Measurements from ENCODE around the gene TNFAIP8. TPM values are rescaled to one million over a fixed set of nuclear protein-coding genes. Genes with fewer than 3 reads are reported as not detected.

The TNFAIP8 gene
- total and polyA plus RNA-seq, 7 donors: 0.73 to 2.5 (median 1.6) TPM

DNA sequence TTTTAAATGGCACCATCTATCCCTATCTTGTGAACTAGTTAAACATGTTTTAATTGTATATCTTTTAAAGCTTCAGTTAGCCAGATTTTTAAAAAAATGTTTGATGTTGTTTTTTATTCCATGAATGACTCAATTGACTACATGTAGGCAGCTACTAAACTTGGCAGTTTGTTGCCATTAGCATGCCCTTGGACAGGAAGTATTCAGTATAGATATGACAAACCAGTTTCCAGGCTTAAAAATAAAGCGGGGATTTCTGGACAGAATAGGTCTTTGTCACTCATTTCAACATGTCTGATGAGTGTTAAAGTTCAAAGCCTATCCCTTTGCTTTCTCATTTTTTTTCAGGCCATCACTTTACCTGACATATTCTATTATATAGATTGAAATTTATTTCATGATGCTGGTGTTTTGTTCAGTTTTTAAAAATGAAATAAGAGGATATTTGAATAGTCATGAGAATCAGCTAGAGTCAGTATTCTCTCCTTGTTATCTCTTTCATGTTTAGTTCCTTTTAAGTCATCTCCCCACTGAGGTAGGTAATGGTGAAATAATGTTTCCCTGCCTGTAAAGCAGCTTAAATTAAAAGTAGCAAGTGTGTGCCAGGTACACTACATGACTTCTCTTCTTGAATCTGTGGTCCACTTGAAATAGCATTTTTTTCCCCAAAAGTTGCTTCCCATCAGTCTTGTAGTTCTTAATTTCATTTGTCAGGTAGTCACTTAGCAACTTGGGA, 11.9 kb downstream of the TNFAIP8 start:
- intact Hi-C loops (cut with DNase I): no loop called here
- no peaks in the 10 kb centered on the region for H3K27me3 ChIP-seq (ENCODE audit: insufficient read depth in 3 of 3, low read length in 2 of 3)
- no peaks in the 10 kb centered on the region for H3K4me1 ChIP-seq
- 72 to 82% (median 77%) methylated on average over 1 of the region's 1 CpG for WGBS, 3 donors
- no peak for ATAC-seq
- H3K36me3 ChIP-seq (ENCODE audit: insufficient read depth in 1 of 2, low read depth in 1 of 2): no peaks in the 10 kb centered on the region
- TF ChIP-seq, protein P1, sequence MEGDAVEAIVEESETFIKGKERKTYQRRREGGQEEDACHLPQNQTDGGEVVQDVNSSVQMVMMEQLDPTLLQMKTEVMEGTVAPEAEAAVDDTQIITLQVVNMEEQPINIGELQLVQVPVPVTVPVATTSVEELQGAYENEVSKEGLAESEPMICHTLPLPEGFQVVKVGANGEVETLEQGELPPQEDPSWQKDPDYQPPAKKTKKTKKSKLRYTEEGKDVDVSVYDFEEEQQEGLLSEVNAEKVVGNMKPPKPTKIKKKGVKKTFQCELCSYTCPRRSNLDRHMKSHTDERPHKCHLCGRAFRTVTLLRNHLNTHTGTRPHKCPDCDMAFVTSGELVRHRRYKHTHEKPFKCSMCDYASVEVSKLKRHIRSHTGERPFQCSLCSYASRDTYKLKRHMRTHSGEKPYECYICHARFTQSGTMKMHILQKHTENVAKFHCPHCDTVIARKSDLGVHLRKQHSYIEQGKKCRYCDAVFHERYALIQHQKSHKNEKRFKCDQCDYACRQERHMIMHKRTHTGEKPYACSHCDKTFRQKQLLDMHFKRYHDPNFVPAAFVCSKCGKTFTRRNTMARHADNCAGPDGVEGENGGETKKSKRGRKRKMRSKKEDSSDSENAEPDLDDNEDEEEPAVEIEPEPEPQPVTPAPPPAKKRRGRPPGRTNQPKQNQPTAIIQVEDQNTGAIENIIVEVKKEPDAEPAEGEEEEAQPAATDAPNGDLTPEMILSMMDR (IDR thresholded peaks at IDR 0.05): no peak
- no peak overlapping the region for H3K4me3 ChIP-seq
- H3K27ac ChIP-seq: no peak overlapping the region
- no peak for DNase-seq
- H3K9me3 ChIP-seq: no peaks in the 10 kb centered on the region

DNA sequence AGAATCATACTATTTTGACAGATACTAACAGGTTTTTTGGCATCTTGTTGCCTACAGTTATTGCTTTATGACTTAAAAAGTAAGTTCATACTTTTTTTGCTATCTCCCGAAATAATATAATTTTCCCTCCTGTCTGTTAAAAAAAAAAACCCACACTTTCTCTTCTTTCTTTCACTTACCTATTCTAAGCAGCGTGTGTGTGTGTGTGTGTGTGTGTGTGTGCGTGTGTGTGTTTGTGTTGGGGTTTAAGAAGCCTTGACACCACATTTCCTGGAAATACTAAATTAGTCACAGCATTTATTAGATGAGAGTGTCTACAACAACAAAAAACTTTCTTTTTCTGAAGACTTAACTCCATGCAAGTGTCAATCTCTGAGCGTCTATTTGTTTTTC, 12.4 kb downstream of the TNFAIP8 start:
- Histone ChIP-seq H3K9me3 (no peaks in the 10 kb centered on the region), H3K4me1 (no peaks in the 10 kb centered on the region), H3K27me3 (ENCODE audit: insufficient read depth in 3 of 3, low read length in 2 of 3) (no peaks in the 10 kb centered on the region), H3K36me3 (ENCODE audit: insufficient read depth in 1 of 2, low read depth in 1 of 2) (no peaks in the 10 kb centered on the region), H3K27ac (no peak overlapping the region), H3K4me3 (no peak overlapping the region)
- ATAC-seq (no peak), DNase-seq (no peak)
- 50 to 60% (median 53%) methylated on average over 4 of the region's 4 CpGs for WGBS, 3 donors
- TF ChIP-seq, protein P1 (IDR thresholded peaks at IDR 0.05): no peak
- intact Hi-C loops (cut with DNase I): no loop called here

DNA sequence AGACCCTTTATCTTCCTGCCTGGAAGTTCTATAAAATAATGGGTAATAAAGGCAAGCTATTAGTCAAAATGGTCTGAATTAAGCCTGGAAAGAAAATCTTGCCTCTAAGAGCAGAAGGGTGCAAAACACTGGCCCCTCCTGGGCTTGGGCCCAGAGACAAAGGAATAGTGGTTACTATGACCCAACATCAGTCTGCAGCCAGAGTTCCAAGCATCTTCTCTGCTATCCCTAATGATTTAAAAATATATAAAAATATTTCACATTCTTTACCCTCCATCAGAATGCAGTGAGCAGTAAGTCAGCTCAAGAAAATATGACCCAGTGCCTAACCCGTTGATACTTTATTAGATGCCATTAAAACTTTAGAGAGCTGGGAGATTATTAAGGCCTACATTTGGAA, 14.7 kb downstream of the TNFAIP8 start:
- H3K4me3 ChIP-seq: no peak overlapping the region
- H3K27me3 ChIP-seq (ENCODE audit: insufficient read depth in 3 of 3, low read length in 2 of 3): no peaks in the 10 kb centered on the region
- WGBS, 3 donors: 64 to 72% (median 66%) methylated on average over 1 of the region's 1 CpG
- ATAC-seq (no peak), DNase-seq (no peak)
- H3K4me1 ChIP-seq: no peaks in the 10 kb centered on the region
- H3K9me3 ChIP-seq: no peaks in the 10 kb centered on the region
- H3K36me3 ChIP-seq (ENCODE audit: insufficient read depth in 1 of 2, low read depth in 1 of 2): no peaks in the 10 kb centered on the region
- intact Hi-C loops (cut with DNase I): no loop called here
- H3K27ac ChIP-seq: no peak overlapping the region
- TF ChIP-seq, protein P1 (IDR thresholded peaks at IDR 0.05): no peak

- H3K9me3 ChIP-seq: no peaks in the 10 kb centered on the region
- TF ChIP-seq, protein P1 (IDR thresholded peaks at IDR 0.05): no peak
- H3K36me3 ChIP-seq (ENCODE audit: insufficient read depth in 1 of 2, low read depth in 1 of 2): no peaks in the 10 kb centered on the region
- H3K27ac ChIP-seq: no peak overlapping the region
- ATAC-seq (no peak), DNase-seq (no peak)
- H3K27me3 ChIP-seq (ENCODE audit: insufficient read depth in 3 of 3, low read length in 2 of 3): no peaks in the 10 kb centered on the region
- 69 to 74% (median 72%) methylated on average over 4 of the region's 4 CpGs for WGBS, 3 donors
- H3K4me1 ChIP-seq: no peaks in the 10 kb centered on the region
- H3K4me3 ChIP-seq: no peak overlapping the region
- intact Hi-C loops (cut with DNase I): no loop called here
Measured at GRCh38 chr5:119371146-119371545, 15.3 kb downstream of the TNFAIP8 start.

GRCh38 chr5:119373449-119373858, 17.6 kb downstream of the TNFAIP8 start:
- 83 to 87% (median 86%) methylated on average over 4 of the region's 4 CpGs for WGBS, 3 donors
- Histone ChIP-seq H3K4me1 (no peaks in the 10 kb centered on the region), H3K36me3 (ENCODE audit: insufficient read depth in 1 of 2, low read depth in 1 of 2) (no peaks in the 10 kb centered on the region), H3K27ac (no peak overlapping the region), H3K27me3 (ENCODE audit: insufficient read depth in 3 of 3, low read length in 2 of 3) (no peaks in the 10 kb centered on the region), H3K4me3 (no peak overlapping the region), H3K9me3 (no peaks in the 10 kb centered on the region)
- intact Hi-C loops (cut with DNase I): no loop called here
- DNase-seq: no peak
- no peak for ATAC-seq
- TF ChIP-seq, protein P1 (IDR thresholded peaks at IDR 0.05): no peak
